ENCODE results near the gene SYT8. TPM values are rescaled to one million over a fixed set of nuclear protein-coding genes. Genes with fewer than 3 reads are reported as not detected.
A peak's percentile ranks its signal among the peaks of the same experiment; 100 is the strongest.

SYT8 gene
- total RNA-seq, 2 experiments from 2014 or later = not detected

GRCh38 chr11:1836011-1836945 is 1.5 kb downstream of the SYT8 start:
- H3K9me3 Mint-ChIP-seq = no peaks in the 10 kb centered on the region
- no peaks in the 10 kb centered on the region for H3K36me3 Mint-ChIP-seq
- no peak overlapping the region for H3K4me3 Mint-ChIP-seq
- intact Hi-C loops (cut with micrococcal nuclease) = no loop called here
- ChIA-PET POLR2A (no interaction called here), CTCF (interaction anchor here (0.6 to 13.7 kb wide), 15 partner anchors 18 to 330 kb away, joined by 3 to 488 read pairs (median 4); partner anchors contain the start of gene H19)
- H3K4me1 Mint-ChIP-seq (ENCODE audit: low read depth) = peaks cover 5% of the 10 kb centered on the region
- H3K27ac Mint-ChIP-seq = no peak overlapping the region
- no peak for DNase-seq
- peaks cover 5% of the 10 kb centered on the region for H3K27me3 Mint-ChIP-seq

GRCh38 chr11:1837171-1838076 is 2.6 kb downstream of the SYT8 start:
- CTCF ChIA-PET = interaction anchor here (1.2 to 13.7 kb wide), 6 partner anchors 60 to 319 kb away, joined by 4 to 488 read pairs (median 10); no protein-coding TSS in a partner anchor
- no peaks in the 10 kb centered on the region for H3K36me3 Mint-ChIP-seq
- H3K27me3 Mint-ChIP-seq = peaks cover 3% of the 10 kb centered on the region
- H3K9me3 Mint-ChIP-seq = no peaks in the 10 kb centered on the region
- POLR2A ChIA-PET = no interaction called here
- intact Hi-C loops (cut with micrococcal nuclease) = loop anchor here (1.0 kb wide), 1 partner anchor 314 kb away; no protein-coding TSS in a partner anchor
- H3K4me3 Mint-ChIP-seq = no peak overlapping the region
- H3K4me1 Mint-ChIP-seq (ENCODE audit: low read depth) = peaks cover 5% of the 10 kb centered on the region
- peak; percentile 83 for DNase-seq
- no peak overlapping the region for H3K27ac Mint-ChIP-seq

GRCh38 chr11:1838077-1838425 is 3.3 kb downstream of the SYT8 start:
- Mint-ChIP-seq H3K4me3 (no peak overlapping the region), H3K27ac (no peak overlapping the region), H3K4me1 (ENCODE audit: low read depth) (peaks cover 5% of the 10 kb centered on the region), H3K9me3 (no peaks in the 10 kb centered on the region), H3K36me3 (no peaks in the 10 kb centered on the region), H3K27me3 (peaks cover 3% of the 10 kb centered on the region)
- ChIA-PET POLR2A (no interaction called here), CTCF (interaction anchor here (1.2 to 2.0 kb wide), 3 partner anchors 44 to 314 kb away, joined by 4 to 16 read pairs (median 13); no protein-coding TSS in a partner anchor)
- peak; percentile 31 for DNase-seq
- intact Hi-C loops (cut with micrococcal nuclease) = no loop called here

DNA sequence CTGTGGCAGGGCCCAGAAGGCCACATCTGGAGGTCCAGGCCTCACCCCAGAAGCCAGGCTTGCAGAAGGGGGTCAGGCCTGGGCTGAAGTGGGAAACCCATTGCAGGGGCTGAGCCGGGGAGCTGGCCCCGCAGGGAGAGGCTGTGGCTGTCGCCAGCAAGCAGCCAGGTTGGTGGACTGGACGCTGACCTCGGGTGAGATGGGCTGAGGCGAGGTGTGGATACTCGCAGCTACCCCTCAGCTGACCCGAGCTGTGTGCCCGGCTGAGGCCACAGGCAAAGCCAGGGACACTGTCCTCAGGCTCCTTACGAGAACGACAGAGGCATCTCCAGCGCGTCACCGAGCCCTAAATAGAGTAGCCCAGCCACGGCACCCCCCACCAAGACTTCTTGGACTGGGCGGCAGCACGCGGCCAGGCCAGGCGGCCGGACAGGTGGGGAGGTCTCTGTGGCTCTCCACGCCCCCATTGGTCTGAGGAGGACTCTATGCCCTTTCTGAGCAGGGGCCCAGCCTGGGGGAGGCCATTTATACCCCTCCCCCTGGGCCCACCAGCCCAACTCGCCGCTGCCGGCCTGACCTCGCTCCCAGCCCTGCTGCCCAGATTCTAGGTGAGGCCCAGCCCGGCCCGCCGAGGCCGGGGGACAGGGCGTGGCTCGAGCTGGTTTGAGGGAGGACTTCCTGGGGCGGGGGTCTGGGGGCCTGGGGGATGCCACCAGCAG is 3.8 kb downstream of the SYT8 start, which contains the start of gene TNNI2:
TNNI2 (plus strand) TSS at position 556 of the 719 bp plus-strand sequence. CDS start 716 bp downstream, outside the sequence.
- Mint-ChIP-seq H3K4me1 (ENCODE audit: low read depth) (peaks cover 10% of the 10 kb centered on the region), H3K27ac (no peak within 1 kb of the TSS), H3K9me3 (no peaks in the 10 kb centered on the region), H3K27me3 (peaks cover under 1% of the 10 kb centered on the region), H3K36me3 (no peaks in the 10 kb centered on the region), H3K4me3 (no peak within 1 kb of the TSS)
- no peak for DNase-seq
- intact Hi-C loops (cut with micrococcal nuclease) = no loop called here
- CTCF ChIA-PET = interaction anchor here (0.8 to 2.0 kb wide), 6 partner anchors 44 to 313 kb away, joined by 3 to 16 read pairs (median 4); partner anchors contain the start of gene H19
- POLR2A ChIA-PET = no interaction called here

GRCh38 chr11:1839204-1839923 is 4.6 kb downstream of the SYT8 start:
- H3K4me3 Mint-ChIP-seq = no peak overlapping the region
- CTCF ChIA-PET = interaction anchor here (0.8 to 2.0 kb wide), 6 partner anchors 43 to 312 kb away, joined by 3 to 16 read pairs (median 4); partner anchors contain the start of gene H19
- H3K4me1 Mint-ChIP-seq (ENCODE audit: low read depth) = peaks cover 18% of the 10 kb centered on the region
- DNase-seq = no peak
- intact Hi-C loops (cut with micrococcal nuclease) = no loop called here
- no peaks in the 10 kb centered on the region for H3K27me3 Mint-ChIP-seq
- POLR2A ChIA-PET = no interaction called here
- H3K27ac Mint-ChIP-seq = no peak overlapping the region
- no peaks in the 10 kb centered on the region for H3K9me3 Mint-ChIP-seq
- no peaks in the 10 kb centered on the region for H3K36me3 Mint-ChIP-seq

GRCh38 chr11:1839924-1840779 is 5.4 kb downstream of the SYT8 start:
- intact Hi-C loops (cut with micrococcal nuclease) = no loop called here
- CTCF ChIA-PET = interaction anchor here (0.7 to 2.1 kb wide), 8 partner anchors 7 to 312 kb away, joined by 3 to 16 read pairs (median 4); no protein-coding TSS in a partner anchor
- no peak overlapping the region for H3K27ac Mint-ChIP-seq
- H3K9me3 Mint-ChIP-seq = no peaks in the 10 kb centered on the region
- POLR2A ChIA-PET = no interaction called here
- H3K4me3 Mint-ChIP-seq = no peak overlapping the region
- no peak for DNase-seq
- H3K36me3 Mint-ChIP-seq = no peaks in the 10 kb centered on the region
- no peaks in the 10 kb centered on the region for H3K27me3 Mint-ChIP-seq
- peaks cover 26% of the 10 kb centered on the region for H3K4me1 Mint-ChIP-seq (ENCODE audit: low read depth)

- intact Hi-C loops (cut with micrococcal nuclease) = no loop called here
- no peak overlapping the region for H3K27ac Mint-ChIP-seq
- H3K4me3 Mint-ChIP-seq = no peak overlapping the region
- ChIA-PET POLR2A (interaction anchor here (1.3 kb wide), 1 partner anchor 10 kb away, joined by 3 read pairs; no protein-coding TSS in a partner anchor), CTCF (interaction anchor here (0.7 to 2.1 kb wide), 5 partner anchors 8 to 311 kb away, joined by 3 to 7 read pairs (median 4); no protein-coding TSS in a partner anchor)
- H3K27me3 Mint-ChIP-seq = no peaks in the 10 kb centered on the region
- no peaks in the 10 kb centered on the region for H3K36me3 Mint-ChIP-seq
- H3K4me1 Mint-ChIP-seq (ENCODE audit: low read depth) = peaks cover 33% of the 10 kb centered on the region
- DNase-seq = no peak
- H3K9me3 Mint-ChIP-seq = no peaks in the 10 kb centered on the region
Observed at GRCh38 chr11:1840780-1841480, 6.1 kb downstream of the SYT8 start.

DNA sequence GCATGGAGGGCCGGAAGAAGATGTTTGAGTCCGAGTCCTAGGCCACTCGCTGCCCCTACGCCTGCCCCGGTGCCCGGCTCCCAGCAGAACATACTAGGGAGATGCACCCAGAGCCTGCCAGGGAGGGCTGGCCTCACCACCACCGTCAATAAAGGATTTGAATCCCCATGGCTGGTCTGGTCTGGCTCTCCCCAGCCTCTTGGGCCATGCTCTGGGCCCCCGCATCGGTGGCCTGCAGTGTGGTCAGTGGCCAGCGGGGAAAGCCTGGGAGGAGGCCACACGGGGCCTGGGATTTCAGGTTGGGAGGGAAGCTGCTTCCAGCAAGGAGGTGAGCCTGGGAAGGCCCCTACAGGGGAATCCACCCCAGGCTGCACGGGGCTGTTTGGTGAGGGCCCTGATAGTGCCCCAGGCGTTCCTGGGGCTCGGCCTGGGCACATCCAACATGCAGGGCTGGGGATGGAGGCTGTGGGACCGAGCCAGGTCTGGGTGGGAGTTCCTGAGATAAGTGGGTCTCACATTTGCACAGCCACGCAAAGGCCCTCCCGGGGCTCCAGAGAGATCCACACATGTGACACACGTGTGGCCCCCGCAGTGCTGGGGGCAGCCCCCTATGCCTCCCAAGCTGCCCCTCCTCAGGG is 6.8 kb downstream of the SYT8 start:
- Mint-ChIP-seq H3K27ac (no peak overlapping the region), H3K36me3 (no peaks in the 10 kb centered on the region), H3K4me3 (no peak overlapping the region), H3K27me3 (no peaks in the 10 kb centered on the region), H3K4me1 (ENCODE audit: low read depth) (peaks cover 34% of the 10 kb centered on the region), H3K9me3 (no peaks in the 10 kb centered on the region)
- ChIA-PET CTCF (interaction anchor here (1.4 to 2.1 kb wide), 2 partner anchors 9 to 148 kb away, joined by 5 to 7 read pairs; no protein-coding TSS in a partner anchor), POLR2A (interaction anchor here (1.3 kb wide), 1 partner anchor 10 kb away, joined by 3 read pairs; no protein-coding TSS in a partner anchor)
- DNase-seq = no peak
- intact Hi-C loops (cut with micrococcal nuclease) = no loop called here
